ENCODE measurements around the gene KIRREL2. TPM values are rescaled to one million over a fixed set of nuclear protein-coding genes. Genes with fewer than 3 reads are reported as not detected.

KIRREL2 gene
- total and polyA plus RNA-seq, 2 of the 8 experiments (the other 6 are each of a cell fraction or from before 2014, with no cell fraction given) = 2.4 to 4.6 TPM

GRCh38 chr19:35885904-35886303, 29.2 kb downstream of the KIRREL2 start:
- no peaks in the 10 kb centered on the region for H3K27me3 ChIP-seq (replicated peaks in 1 of 4; ENCODE audit: control insufficient read depth in 3 of 4, extremely low read depth in 1 of 4, insufficient read depth in 3 of 4, low read length in 3 of 4)
- H2BK120ac ChIP-seq (replicated peaks; ENCODE audit: low read depth, low read length) = no peak overlapping the region
- ChIA-PET POLR2A (ENCODE audit: partially characterized antibody) (interaction anchor here (0.6 to 2.8 kb wide), 7 partner anchors 8 to 242 kb away, joined by 3 to 10 read pairs (median 3); partner anchors contain the start of gene NFKBID), CTCF (ENCODE audit: partially characterized antibody) (interaction anchor here (0.7 to 5.2 kb wide), 7 partner anchors 13 to 63 kb away, joined by 3 to 23 read pairs (median 3); no protein-coding TSS in a partner anchor)
- no peaks in the 10 kb centered on the region for H3K4me1 ChIP-seq (replicated peaks in 1 of 4; ENCODE audit: control insufficient read depth in 3 of 4, insufficient read depth in 4 of 4, low read length in 3 of 4)
- H2BK12ac ChIP-seq (ENCODE audit: low read depth, low read length) = no peak overlapping the region
- WGBS, 2 experiments (ENCODE audit: extremely low coverage in 1 of 2, insufficient coverage in 1 of 2, insufficient read length in 1 of 2, insufficient replicate concordance in 2 of 2, low coverage in 1 of 2, low lambda C conversion rate in 2 of 2, missing lambda C conversion rate in 1 of 2) = 91% methylated on average over 7 of the region's 8 CpGs; no CpG with 5 or more reads in 1 of the 2 experiments
- no peak overlapping the region for H3K23ac ChIP-seq (ENCODE audit: insufficient read length)
- FAIRE-seq (no peak), DNase-seq (ENCODE audit: low read depth in 1 of 2, low spot score in 2 of 2) (no peak)
- H4K91ac ChIP-seq (replicated peaks; ENCODE audit: insufficient read length, low read length) = no peak overlapping the region
- H3K4me3 ChIP-seq (ENCODE audit: extremely low read depth in 1 of 4, insufficient read depth in 2 of 4, low read depth in 3 of 4, low read length in 4 of 4) = no peak overlapping the region
- H3K4me2 ChIP-seq (ENCODE audit: insufficient read depth in 1 of 2, low read depth in 2 of 2, low read length in 2 of 2) = no peak overlapping the region
- H3K14ac ChIP-seq (ENCODE audit: insufficient read length) = no peak overlapping the region
- H3K36me3 ChIP-seq (ENCODE audit: control insufficient read depth in 2 of 4, insufficient read depth in 4 of 4, low read length in 3 of 4) = peaks cover 10 to 25% (median 19%) of the 10 kb centered on the region in 4 experiments
- no peak overlapping the region for H2BK5ac ChIP-seq (ENCODE audit: low read depth, low read length)
- no peak overlapping the region for H3K4ac ChIP-seq (replicated peaks; ENCODE audit: insufficient read length, low read depth, low read length)
- no peaks in the 10 kb centered on the region for H3K79me2 ChIP-seq (ENCODE audit: control insufficient read depth in 1 of 2, insufficient read depth in 2 of 2, low read length in 2 of 2)
- H3K9ac ChIP-seq (replicated peaks in 1 of 4; ENCODE audit: extremely low read depth in 1 of 4, low read depth in 3 of 4, low read length in 3 of 4) = no peak overlapping the region
- peaks cover 0 to 6% of the 10 kb centered on the region in 2 experiments for H4K20me1 ChIP-seq (replicated peaks in 1 of 2; ENCODE audit: control insufficient read depth in 1 of 2, insufficient read depth in 2 of 2, low read length in 2 of 2)
- H4K8ac ChIP-seq (ENCODE audit: extremely low read depth, insufficient read depth, low read length) = no peak overlapping the region
- H2AK5ac ChIP-seq (ENCODE audit: low read depth, low read length) = no peak overlapping the region
- no peak overlapping the region for H2BK15ac ChIP-seq (ENCODE audit: low read length)
- TF ChIP-seq KDM4A (IDR thresholded peaks at IDR 0.05; ENCODE audit: low read depth, low read length, severe bottlenecking) = no peak
- TF ChIP-seq, protein P1, sequence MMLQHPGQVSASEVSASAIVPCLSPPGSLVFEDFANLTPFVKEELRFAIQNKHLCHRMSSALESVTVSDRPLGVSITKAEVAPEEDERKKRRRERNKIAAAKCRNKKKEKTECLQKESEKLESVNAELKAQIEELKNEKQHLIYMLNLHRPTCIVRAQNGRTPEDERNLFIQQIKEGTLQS (IDR thresholded peaks at IDR 0.05; ENCODE audit: insufficient read depth, low read depth, low read length) = no peak
- no peak for TF ChIP-seq KDM1A (IDR thresholded peaks at IDR 0.05; ENCODE audit: borderline replicate concordance, low read length)
- no peak for TF ChIP-seq CBX8 (IDR thresholded peaks at IDR 0.05; ENCODE audit: borderline replicate concordance, low read depth, low read length)
- TF ChIP-seq MAFK (IDR thresholded peaks at IDR 0.05; ENCODE audit: low read depth, low read length) = no peak
- TF ChIP-seq, protein P2, sequence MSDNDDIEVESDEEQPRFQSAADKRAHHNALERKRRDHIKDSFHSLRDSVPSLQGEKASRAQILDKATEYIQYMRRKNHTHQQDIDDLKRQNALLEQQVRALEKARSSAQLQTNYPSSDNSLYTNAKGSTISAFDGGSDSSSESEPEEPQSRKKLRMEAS (IDR thresholded peaks at IDR 0.05) = no peak
- H3K27ac ChIP-seq (ENCODE audit: low read depth, low read length) = no peak overlapping the region
- H2AFZ ChIP-seq (ENCODE audit: low read length) = no peak overlapping the region
- H3K18ac ChIP-seq (ENCODE audit: extremely low read depth, low read length) = no peak overlapping the region
- H3K79me1 ChIP-seq (ENCODE audit: low read depth, low read length) = no peaks in the 10 kb centered on the region
- H3K9me3 ChIP-seq (ENCODE audit: insufficient read depth in 2 of 2, low read depth in 1 of 2, low read length in 1 of 2) = no peaks in the 10 kb centered on the region
- H3K23me2 ChIP-seq (ENCODE audit: low read depth, low read length) = no peaks in the 10 kb centered on the region
- no peak overlapping the region for H4K5ac ChIP-seq (ENCODE audit: insufficient read length, low read depth, low read length)
- H3K56ac ChIP-seq (replicated peaks; ENCODE audit: insufficient read length, low read depth, low read length) = no peak overlapping the region
- no peak overlapping the region for H2BK20ac ChIP-seq (ENCODE audit: low read length)

Data from H1 (cell line).